ENCODE results near the gene SYNC. TPM values are rescaled to one million over a fixed set of nuclear protein-coding genes. Genes with fewer than 3 reads are reported as not detected.

The SYNC gene
- total and polyA plus RNA-seq, 9 of the 15 experiments (the other 6 are each of a cell fraction or from before 2014, with no cell fraction given) = 0.49 to 1.1 (median 0.87) TPM

DNA sequence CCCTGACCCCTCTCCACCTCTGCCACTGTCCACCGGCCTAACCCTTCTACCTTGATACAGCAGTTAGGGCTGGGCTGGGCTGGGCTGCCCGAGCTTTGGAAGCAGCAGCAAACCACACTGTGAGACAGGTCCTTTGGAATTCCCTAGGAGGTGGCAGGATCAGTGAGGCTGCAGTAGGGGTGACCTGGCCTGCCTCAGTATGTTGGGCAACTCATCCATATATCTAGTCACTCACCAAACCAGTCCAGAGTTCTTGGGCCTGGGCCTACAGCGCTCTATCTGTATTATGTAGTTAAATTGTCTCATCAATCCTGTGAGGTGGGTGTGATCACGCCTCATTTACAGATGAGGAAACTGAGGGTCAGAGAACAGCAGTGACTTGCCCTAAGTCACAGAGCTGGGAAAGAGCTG lies 13.3 kb upstream of the SYNC start (continued):
- TF ChIP-seq, protein P1, sequence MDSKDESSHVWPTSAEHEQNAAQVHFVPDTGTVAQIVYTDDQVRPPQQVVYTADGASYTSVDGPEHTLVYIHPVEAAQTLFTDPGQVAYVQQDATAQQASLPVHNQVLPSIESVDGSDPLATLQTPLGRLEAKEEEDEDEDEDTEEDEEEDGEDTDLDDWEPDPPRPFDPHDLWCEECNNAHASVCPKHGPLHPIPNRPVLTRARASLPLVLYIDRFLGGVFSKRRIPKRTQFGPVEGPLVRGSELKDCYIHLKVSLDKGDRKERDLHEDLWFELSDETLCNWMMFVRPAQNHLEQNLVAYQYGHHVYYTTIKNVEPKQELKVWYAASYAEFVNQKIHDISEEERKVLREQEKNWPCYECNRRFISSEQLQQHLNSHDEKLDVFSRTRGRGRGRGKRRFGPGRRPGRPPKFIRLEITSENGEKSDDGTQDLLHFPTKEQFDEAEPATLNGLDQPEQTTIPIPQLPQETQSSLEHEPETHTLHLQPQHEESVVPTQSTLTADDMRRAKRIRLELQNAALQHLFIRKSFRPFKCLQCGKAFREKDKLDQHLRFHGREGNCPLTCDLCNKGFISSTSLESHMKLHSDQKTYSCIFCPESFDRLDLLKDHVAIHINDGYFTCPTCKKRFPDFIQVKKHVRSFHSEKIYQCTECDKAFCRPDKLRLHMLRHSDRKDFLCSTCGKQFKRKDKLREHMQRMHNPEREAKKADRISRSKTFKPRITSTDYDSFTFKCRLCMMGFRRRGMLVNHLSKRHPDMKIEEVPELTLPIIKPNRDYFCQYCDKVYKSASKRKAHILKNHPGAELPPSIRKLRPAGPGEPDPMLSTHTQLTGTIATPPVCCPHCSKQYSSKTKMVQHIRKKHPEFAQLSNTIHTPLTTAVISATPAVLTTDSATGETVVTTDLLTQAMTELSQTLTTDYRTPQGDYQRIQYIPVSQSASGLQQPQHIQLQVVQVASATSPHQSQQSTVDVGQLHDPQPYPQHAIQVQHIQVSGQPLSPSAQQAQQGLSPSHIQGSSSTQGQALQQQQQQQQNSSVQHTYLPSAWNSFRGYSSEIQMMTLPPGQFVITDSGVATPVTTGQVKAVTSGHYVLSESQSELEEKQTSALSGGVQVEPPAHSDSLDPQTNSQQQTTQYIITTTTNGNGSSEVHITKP (IDR thresholded peaks at IDR 0.05; ENCODE audit: partially characterized antibody) = no peak
- TF ChIP-seq RBM15 (IDR thresholded peaks at IDR 0.05; ENCODE audit: insufficient read depth, low read length) (no peak), BRCA1 (IDR thresholded peaks at IDR 0.05) (no peak), BRCA1 (CRISPR knock-in tag; IDR thresholded peaks at IDR 0.05) (no peak), EWSR1 (IDR thresholded peaks at IDR 0.05; ENCODE audit: borderline replicate concordance, low read depth, partially characterized antibody) (no peak), HNRNPL (IDR thresholded peaks at IDR 0.05; ENCODE audit: low read depth, low read length) (no peak), RBM25 (IDR thresholded peaks at IDR 0.05; ENCODE audit: low read depth, low read length, severe bottlenecking) (peak; percentile 62), LARP7 (IDR thresholded peaks at IDR 0.05) (no peak), ADNP (tag; IDR thresholded peaks at IDR 0.05) (0 out of 2 replicates have a peak, but pooled peaks have one; percentile 29)

Data from K562 (cell line).